Pancreas (tissue), 10 donors: Measurements from ENCODE around the gene FRRS1L. TPM values are rescaled to one million over a fixed set of nuclear protein-coding genes. Genes with fewer than 3 reads are reported as not detected.

Experiments
- ATAC-seq, 4 donors: fragments of 200-7000 bp; cut with Tn5 transposase; one replicate each; pipeline versions ENCODE4 v1.8.0 to v1.9.1; 2020; ENCODE audit warnings: mild to moderate bottlenecking in 4 of 4, moderate library complexity in 4 of 4
- DNase-seq, 6 donors: peaks; one replicate each; pipeline ENCODE4 v3.0.0-alpha.2; 2020
- FAIRE-seq: peaks from 2 replicates; lab custom pipeline; 2012; peaks lifted over from hg19 to GRCh38; lab: Jason Lieb, UNC
- H3K27ac ChIP-seq, 4 donors: fragments of 200-600 bp; sonication (generic); 1 replicate in 3 of 4; 2 replicates in 1 of 4; pipeline versions ENCODE4 v1.5.0 to v1.8.0; 2020
- H3K27me3 ChIP-seq, 4 donors: fragments of 200-600 bp; one replicate each; pipeline ENCODE4 v1.8.0; 2021
- H3K36me3 ChIP-seq, 3 donors: fragments of 200-600 bp; sonication (generic) in 1 of 3; one replicate each; pipeline versions ENCODE4 v1.5.0 to v1.8.0; 2020 to 2021
- H3K4me1 ChIP-seq, 3 donors: fragments of 200-600 bp; one replicate each; pipeline ENCODE4 v1.8.0; 2021
- H3K4me3 ChIP-seq, 4 donors: fragments of 200-600 bp; sonication (generic) in 2 of 4; one replicate each; pipeline versions ENCODE4 v1.5.0 to v1.8.0; 2020 to 2021
- H3K9me3 ChIP-seq, 4 donors: fragments of 200-600 bp; one replicate each; pipeline ENCODE4 v1.8.0; 2021
- WGBS, 2 donors: extraction: QIAGEN DNeasy Blood & Tissue Kit; methylation state at CpG; one replicate each; pipeline ENCODE4 v1.1.7; 2013; 5-methylcytosine and 5-hydroxymethylcytosine counted together
- intact Hi-C, 3 donors: fragments of 100-400 bp; cut with DNase I; formaldehyde crosslinking; loops; one replicate each; pipeline versions ENCODE4 v1.11.1 to v1.14.2; 2022
- polyA plus RNA-seq, 2 donors: library from polyadenylated mRNA; stranded (reverse); fragments of 200-250 nt; gene quantifications; one replicate each; pipeline ENCODE4 v1.2.3, GENCODE V29; 2013
- total RNA-seq, 6 donors: library from RNA; stranded (reverse); fragmentation: NEBNext Ultra II Directional in 4 of 6; extraction: Animal tissue kit (Norgen Biotek cat#: 25700) in 4 of 6; gene quantifications; one replicate each; pipeline versions ENCODE4 v1.2.1 to v1.2.4, GENCODE V29; 2021 to 2023
- TF ChIP-seq, protein P1 (sequence below), 4 donors: fragments of 200-600 bp; sonication (generic) in 3 of 4; IDR thresholded peaks; one replicate each; pipeline versions ENCODE4 v1.5.0 to v1.8.0; 2021; ENCODE audit warnings: antibody characterized with exemption in 4 of 4
- donor health status: healthy with polysubstance abuse.
- donor health status: DM: no; HTN: no; CAD: no; lungs with moderate emphysema.
- donor health status: DM: no; HTN: no; CAD: no.
- donor health status: control.
- donor health status: control.
- donor health status: Bipolar disorder and iron deficiency.
- donor health status: DM: yes; HTN: yes; CAD: no.
- donor health status: DM: no; HTN: no; CAD: no.
- donor health status: DM: no; HTN: no; CAD: no.
- donor health status: DM: yes; HTN: yes; CAD: no.

Gene FRRS1L
- total RNA-seq (1 to 10 TPM in 2 of 6 donors, under 1 TPM in 4; 0.19 to 2.1 (median 0.80) TPM), polyA plus RNA-seq (1 to 10 TPM in 1 of 2 donors, under 1 TPM in 1; 0.42 to 3.0 TPM)

DNA sequence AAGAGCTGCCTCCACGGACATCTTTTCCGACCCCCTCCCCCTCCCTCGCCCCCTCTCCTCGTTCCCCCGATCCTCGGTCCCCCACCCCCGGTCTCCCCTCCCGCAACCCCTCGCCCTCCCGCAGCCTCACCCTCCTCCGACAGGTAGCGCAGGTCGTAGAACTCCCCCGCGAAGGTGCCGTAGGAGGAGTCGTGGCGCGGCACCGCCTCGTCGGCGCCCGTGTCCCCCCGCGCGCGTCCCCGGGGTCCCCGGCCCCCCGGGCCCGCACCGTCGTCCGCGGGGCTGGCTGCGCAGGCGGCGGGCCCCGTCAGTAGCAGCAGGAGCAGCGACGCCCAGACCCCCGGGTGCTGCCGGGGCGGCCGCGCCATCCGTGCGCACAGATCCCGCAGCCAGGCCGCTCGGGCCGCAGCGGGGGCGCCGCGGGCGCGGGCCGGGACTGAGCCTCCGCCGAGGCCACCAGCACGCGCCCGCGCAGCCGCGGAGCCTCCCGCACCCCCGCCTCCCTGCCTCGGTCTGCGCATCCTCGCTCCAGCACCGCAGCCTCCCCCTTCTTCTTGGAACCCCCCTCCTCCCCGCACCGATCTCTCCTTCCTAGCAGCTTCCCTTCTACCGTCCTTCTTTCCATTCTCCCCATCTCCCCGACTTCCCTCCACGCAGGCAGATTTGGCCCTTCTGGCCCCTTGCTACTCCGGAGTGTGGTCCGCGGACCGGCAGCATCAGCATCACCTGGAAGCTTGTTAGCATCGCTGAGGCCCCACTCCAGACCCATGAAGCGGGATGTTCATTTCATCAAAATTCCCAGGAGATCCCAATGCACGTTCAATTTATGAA, at the start of gene FRRS1L:
TSS of gene FRRS1L (minus strand) at position 479 of the 831 bp plus-strand sequence. CDS start at position 368, 111 bp downstream.
- Histone ChIP-seq H3K27me3 (no peaks in the 10 kb centered on the region), H3K4me1 (no peaks in the 10 kb centered on the region), H3K36me3 (no peaks in the 10 kb centered on the region), H3K9me3 (no peaks in the 10 kb centered on the region), H3K4me3 (peak within 1 kb of the TSS in 2 of 4 donors; percentile 7 to 14), H3K27ac (no peak within 1 kb of the TSS)
- TF ChIP-seq, protein P1, sequence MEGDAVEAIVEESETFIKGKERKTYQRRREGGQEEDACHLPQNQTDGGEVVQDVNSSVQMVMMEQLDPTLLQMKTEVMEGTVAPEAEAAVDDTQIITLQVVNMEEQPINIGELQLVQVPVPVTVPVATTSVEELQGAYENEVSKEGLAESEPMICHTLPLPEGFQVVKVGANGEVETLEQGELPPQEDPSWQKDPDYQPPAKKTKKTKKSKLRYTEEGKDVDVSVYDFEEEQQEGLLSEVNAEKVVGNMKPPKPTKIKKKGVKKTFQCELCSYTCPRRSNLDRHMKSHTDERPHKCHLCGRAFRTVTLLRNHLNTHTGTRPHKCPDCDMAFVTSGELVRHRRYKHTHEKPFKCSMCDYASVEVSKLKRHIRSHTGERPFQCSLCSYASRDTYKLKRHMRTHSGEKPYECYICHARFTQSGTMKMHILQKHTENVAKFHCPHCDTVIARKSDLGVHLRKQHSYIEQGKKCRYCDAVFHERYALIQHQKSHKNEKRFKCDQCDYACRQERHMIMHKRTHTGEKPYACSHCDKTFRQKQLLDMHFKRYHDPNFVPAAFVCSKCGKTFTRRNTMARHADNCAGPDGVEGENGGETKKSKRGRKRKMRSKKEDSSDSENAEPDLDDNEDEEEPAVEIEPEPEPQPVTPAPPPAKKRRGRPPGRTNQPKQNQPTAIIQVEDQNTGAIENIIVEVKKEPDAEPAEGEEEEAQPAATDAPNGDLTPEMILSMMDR (IDR thresholded peaks at IDR 0.05) = no peak
- ATAC-seq (peak in 3 of 4 donors; percentile 50 to 79 (median 70)), DNase-seq (peak in 2 of 6 donors; percentile 52 to 62), FAIRE-seq (no peak)
- intact Hi-C loops = no loop called here
- 9 to 10% methylated on average over 59 to 85 of the region's 86 CpGs for WGBS, 2 donors

DNA sequence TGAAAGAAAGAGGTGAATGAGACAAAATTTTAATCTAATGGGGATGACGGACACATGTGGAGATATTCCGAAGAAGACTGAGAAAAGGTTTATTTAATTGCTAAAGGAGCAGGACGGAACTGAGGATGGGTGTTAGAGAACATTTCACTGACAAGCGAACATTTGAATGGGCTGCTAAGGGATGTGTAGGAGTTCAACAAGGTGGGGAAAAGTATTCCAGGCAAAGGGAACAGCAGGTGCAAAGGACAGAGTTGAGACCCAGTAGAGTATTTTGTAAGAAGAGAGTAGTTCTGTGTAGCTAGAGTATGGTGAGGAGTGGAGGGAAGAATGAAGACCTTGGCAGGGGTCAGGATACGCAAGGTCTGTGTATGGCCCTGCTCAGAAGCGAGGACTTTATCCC, 47.4 kb upstream of the FRRS1L start:
- intact Hi-C loops = no loop called here
- no peak for DNase-seq
- TF ChIP-seq, protein P1 (IDR thresholded peaks at IDR 0.05) = no peak
- Histone ChIP-seq H3K4me1 (no peaks in the 10 kb centered on the region), H3K27ac (no peak overlapping the region), H3K36me3 (no peaks in the 10 kb centered on the region), H3K4me3 (no peak overlapping the region), H3K27me3 (no peaks in the 10 kb centered on the region), H3K9me3 (no peaks in the 10 kb centered on the region)
- FAIRE-seq = no peak
- 93 to 97% methylated on average over 6 of the region's 6 CpGs for WGBS, 2 donors
- ATAC-seq = no peak

GRCh38 chr9:109213285-109214121, 46.5 kb upstream of the FRRS1L start:
- FAIRE-seq = no peak
- Histone ChIP-seq H3K27me3 (no peaks in the 10 kb centered on the region), H3K4me3 (no peak overlapping the region), H3K36me3 (no peaks in the 10 kb centered on the region), H3K27ac (no peak overlapping the region), H3K9me3 (no peaks in the 10 kb centered on the region), H3K4me1 (no peaks in the 10 kb centered on the region)
- ATAC-seq = peak in 2 of 4 donors; percentile 48 to 49
- intact Hi-C loops = no loop called here
- TF ChIP-seq, protein P1 (IDR thresholded peaks at IDR 0.05) = no peak
- DNase-seq = no peak
- WGBS, 2 donors = 47 to 48% methylated on average over 11 of the region's 11 CpGs

- Histone ChIP-seq H3K36me3 (no peaks in the 10 kb centered on the region), H3K27me3 (no peaks in the 10 kb centered on the region), H3K27ac (no peak overlapping the region), H3K4me1 (no peaks in the 10 kb centered on the region), H3K4me3 (no peak overlapping the region), H3K9me3 (no peaks in the 10 kb centered on the region)
- FAIRE-seq (no peak), ATAC-seq (peak in 1 of 4 donors; percentile 26), DNase-seq (no peak)
- WGBS, 2 donors = 20 to 23% methylated on average over 4 of the region's 4 CpGs
- intact Hi-C loops = no loop called here
- TF ChIP-seq, protein P1 (IDR thresholded peaks at IDR 0.05) = no peak
Measured at GRCh38 chr9:109212768-109213167, 45.7 kb upstream of the FRRS1L start.
